Neutrophil (primary cell): ENCODE data around the gene GASK1A.

Experiments used
- H3K27ac ChIP-seq: fragments of 200-600 bp; sonication (generic); 2 replicates; pipeline ENCODE4 v1.5.1; 2016; ENCODE audit warnings: mild to moderate bottlenecking, moderate library complexity
- H3K27me3 ChIP-seq: fragments of 200-600 bp; sonication (generic); 2 replicates; pipeline ENCODE4 v1.6.0; 2016; ENCODE audit warnings: mild to moderate bottlenecking
- H3K36me3 ChIP-seq: fragments of 200-600 bp; sonication (generic); 2 replicates; pipeline ENCODE4 v1.5.1; 2017
- H3K4me1 ChIP-seq, 2 experiments: fragments of 200-600 bp in 1 of 2; sonication (generic) in 1 of 2; 1 replicate in 1 of 2; 2 replicates in 1 of 2; pipeline versions ENCODE4 v1.5.1 to v1.6.1; 2013 to 2016; ENCODE audit warnings: low read depth in 1 of 2, low read length in 1 of 2, mild to moderate bottlenecking in 1 of 2, moderate library complexity in 1 of 2; ENCODE audit not compliant: control insufficient read depth in 1 of 2, insufficient read depth in 1 of 2
- H3K4me3 ChIP-seq, 2 experiments: fragments of 200-600 bp in 1 of 2; sonication (generic) in 1 of 2; 1 replicate in 1 of 2; 2 replicates in 1 of 2; pipeline ENCODE4 v1.5.1; 2013 to 2016; ENCODE audit warnings: low read depth in 1 of 2, low read length in 1 of 2, mild to moderate bottlenecking in 1 of 2, moderate library complexity in 1 of 2
- H3K9me3 ChIP-seq: fragments of 200-600 bp; sonication (generic); 2 replicates; pipeline ENCODE4 v1.5.1; 2016
- CTCF ChIP-seq: fragments of 200-600 bp; sonication (generic); IDR thresholded peaks from 2 replicates; pipeline ENCODE4 v1.5.1; 2016; ENCODE audit warnings: antibody characterized with exemption

Gene GASK1A

GRCh38 chr3:43094381-43094780 is 115.3 kb downstream of the GASK1A start:
- Histone ChIP-seq H3K36me3 (no peaks in the 10 kb centered on the region), H3K4me3 (no peak overlapping the region), H3K27ac (no peak overlapping the region), H3K4me1 (no peaks in the 10 kb centered on the region), H3K27me3 (no peaks in the 10 kb centered on the region), H3K9me3 (no peaks in the 10 kb centered on the region)
- TF ChIP-seq CTCF = no peak

GRCh38 chr3:43094851-43095250 is 115.7 kb downstream of the GASK1A start:
- no peaks in the 10 kb centered on the region for H3K27me3 ChIP-seq
- TF ChIP-seq CTCF = no peak

GRCh38 chr3:43095370-43095769 is 116.3 kb downstream of the GASK1A start:
- no peak for TF ChIP-seq CTCF
- no peak overlapping the region for H3K27ac ChIP-seq

More at GRCh38 chr3:43094851-43095250, 115.7 kb downstream of the GASK1A start:
- H3K4me1 ChIP-seq = no peaks in the 10 kb centered on the region
- H3K27ac ChIP-seq = no peak overlapping the region
- no peak overlapping the region for H3K4me3 ChIP-seq
- H3K36me3 ChIP-seq = no peaks in the 10 kb centered on the region
- no peaks in the 10 kb centered on the region for H3K9me3 ChIP-seq

GRCh38 chr3:43096761-43097160 is 117.7 kb downstream of the GASK1A start:
- H3K9me3 ChIP-seq = no peaks in the 10 kb centered on the region
- no peaks in the 10 kb centered on the region for H3K27me3 ChIP-seq
- H3K4me1 ChIP-seq = no peaks in the 10 kb centered on the region
- H3K27ac ChIP-seq = no peak overlapping the region
- H3K36me3 ChIP-seq = no peaks in the 10 kb centered on the region
- no peak overlapping the region for H3K4me3 ChIP-seq
- no peak for TF ChIP-seq CTCF

More at GRCh38 chr3:43095370-43095769, 116.3 kb downstream of the GASK1A start:
- Histone ChIP-seq H3K4me3 (no peak overlapping the region), H3K9me3 (no peaks in the 10 kb centered on the region), H3K27me3 (no peaks in the 10 kb centered on the region), H3K4me1 (no peaks in the 10 kb centered on the region), H3K36me3 (no peaks in the 10 kb centered on the region)

- H3K4me1 ChIP-seq = no peaks in the 10 kb centered on the region
- H3K27ac ChIP-seq = no peak overlapping the region
- no peaks in the 10 kb centered on the region for H3K9me3 ChIP-seq
- H3K4me3 ChIP-seq = no peak overlapping the region
- H3K27me3 ChIP-seq = no peaks in the 10 kb centered on the region
- H3K36me3 ChIP-seq = no peaks in the 10 kb centered on the region
- TF ChIP-seq CTCF = no peak
Measured at GRCh38 chr3:43097400-43098080, 118.4 kb downstream of the GASK1A start.
